BJ (cell line): ENCODE data around the gene FOXL2. TPM values are rescaled to one million over a fixed set of nuclear protein-coding genes. Genes with fewer than 3 reads are reported as not detected.
"Not testable (repeated sequence)": the region's sequence is repeated elsewhere in the genome, so short reads cannot be mapped to it uniquely, and the experiment has no call there.

Experiments used
- CTCF ChIA-PET: fragments of 350-600 bp; formaldehyde crosslinking; extraction: SDS; loops from one replicate; lab custom pipeline; 2021; ENCODE audit warnings: antibody characterized with exemption, inconsistent platforms; lab: Yijun Ruan, JAX
- POLR2A ChIA-PET: fragments of 300-600 bp; sonication (Branson Sonifier 250); formaldehyde crosslinking; extraction: SDS; loops from one replicate; lab custom pipeline; 2021; ENCODE audit warnings: antibody characterized with exemption; lab: Charles Lee
- DNase-seq: peaks from one replicate; pipeline ENCODE4 v3.0.0-alpha.2; 2011; ENCODE audit warnings: low read depth
- H3K27me3 ChIP-seq: 2 replicates; pipeline ENCODE4 v1.6.0; 2011; ENCODE audit warnings: low read length; ENCODE audit not compliant: control insufficient read depth, insufficient read depth
- H3K36me3 ChIP-seq: 2 replicates; pipeline ENCODE4 v1.5.1; 2011; ENCODE audit warnings: low read length; ENCODE audit not compliant: control insufficient read depth, insufficient read depth
- H3K4me3 ChIP-seq: 2 replicates; pipeline ENCODE4 v1.5.1; 2011; ENCODE audit warnings: low read depth, mild to moderate bottlenecking, control low read depth, low read length
- CTCF ChIP-seq: IDR thresholded peaks from 2 replicates; pipeline ENCODE4 v1.5.1; 2011; ENCODE audit warnings: low read depth, mild to moderate bottlenecking, control low read depth, inconsistent platforms, low read length, moderate library complexity; ENCODE audit not compliant: insufficient read depth
- polyA plus RNA-seq: library from polyadenylated mRNA; depleted of rRNA; stranded (reverse); fragments of >200 nt; gene quantifications from 2 replicates; pipeline ENCODE4 v1.2.3, GENCODE V29; 2011

Gene FOXL2
- polyA plus RNA-seq, 1 experiment: 0.05 TPM

GRCh38 chr3:138933981-138934691, 12.8 kb downstream of the FOXL2 start:
- no peak overlapping the region for H3K4me3 ChIP-seq
- no peaks in the 10 kb centered on the region for H3K36me3 ChIP-seq
- ChIA-PET POLR2A (no interaction called here), CTCF (interaction anchor here (0.6 to 9.8 kb wide), 9 partner anchors 13 to 516 kb away, joined by 3 to 185 read pairs (median 4); partner anchors contain the start of gene CEP70)
- DNase-seq: no peak
- peaks cover 42% of the 10 kb centered on the region for H3K27me3 ChIP-seq
- TF ChIP-seq CTCF: no peak

- POLR2A ChIA-PET: no interaction called here
- DNase-seq: no peak
- H3K4me3 ChIP-seq: no peak overlapping the region
- no peaks in the 10 kb centered on the region for H3K36me3 ChIP-seq
- peaks cover 33% of the 10 kb centered on the region for H3K27me3 ChIP-seq
- no peak for TF ChIP-seq CTCF
- CTCF ChIA-PET: interaction anchor here (1.7 to 9.8 kb wide), 2 partner anchors 12 to 396 kb away, joined by 5 to 185 read pairs; no protein-coding TSS in a partner anchor
These were observed 13.8 kb downstream of the FOXL2 start for GRCh38 chr3:138933068-138933668.

- DNase-seq: no peak
- Histone ChIP-seq H3K27me3 (peaks cover 9% of the 10 kb centered on the region), H3K4me3 (no peak overlapping the region), H3K36me3 (no peaks in the 10 kb centered on the region)
- CTCF ChIA-PET: interaction anchor here (0.7 to 1.3 kb wide), 2 partner anchors 13 to 511 kb away, joined by 3 read pairs; no protein-coding TSS in a partner anchor
- no peak for TF ChIP-seq CTCF
- POLR2A ChIA-PET: no interaction called here
These were observed 18.1 kb downstream of the FOXL2 start for GRCh38 chr3:138928727-138929372.

GRCh38 chr3:138923531-138923994, 23.4 kb downstream of the FOXL2 start:
- peak; percentile 91 for TF ChIP-seq CTCF
- Histone ChIP-seq H3K27me3 (peaks cover 4% of the 10 kb centered on the region), H3K36me3 (no peaks in the 10 kb centered on the region), H3K4me3 (no peak overlapping the region)
- no peak for DNase-seq
- CTCF ChIA-PET: interaction anchor here (0.6 to 14.1 kb wide), 35 partner anchors 8 to 588 kb away, joined by 3 to 291 read pairs (median 5); partner anchors contain the start of genes CEP70 and ESYT3
- POLR2A ChIA-PET: no interaction called here

GRCh38 chr3:138922400-138922799, 24.5 kb downstream of the FOXL2 start:
- H3K4me3 ChIP-seq, POLR2A ChIA-PET, DNase-seq, H3K27me3 ChIP-seq, H3K36me3 ChIP-seq: not testable (repeated sequence)
- CTCF ChIA-PET: interaction anchor here (0.5 to 14.1 kb wide), 18 partner anchors 12 to 743 kb away, joined by 3 to 291 read pairs (median 7); partner anchors contain the start of genes CEP70 and FAIM
